HG02642 (cell line): Measurements from ENCODE around the gene MRPL52.
"Not testable (repeated sequence)": the region's sequence is repeated elsewhere in the genome, so short reads cannot be mapped to it uniquely, and the experiment has no call there.

ENCODE experiments used
- ATAC-seq: cut with Tn5 transposase; IDR thresholded peaks from one replicate; pipeline ENCODE4 v1.9.1; 2021; ENCODE audit warnings: mild to moderate bottlenecking; ENCODE audit not compliant: unreplicated experiment, poor library complexity

MRPL52 gene

DNA sequence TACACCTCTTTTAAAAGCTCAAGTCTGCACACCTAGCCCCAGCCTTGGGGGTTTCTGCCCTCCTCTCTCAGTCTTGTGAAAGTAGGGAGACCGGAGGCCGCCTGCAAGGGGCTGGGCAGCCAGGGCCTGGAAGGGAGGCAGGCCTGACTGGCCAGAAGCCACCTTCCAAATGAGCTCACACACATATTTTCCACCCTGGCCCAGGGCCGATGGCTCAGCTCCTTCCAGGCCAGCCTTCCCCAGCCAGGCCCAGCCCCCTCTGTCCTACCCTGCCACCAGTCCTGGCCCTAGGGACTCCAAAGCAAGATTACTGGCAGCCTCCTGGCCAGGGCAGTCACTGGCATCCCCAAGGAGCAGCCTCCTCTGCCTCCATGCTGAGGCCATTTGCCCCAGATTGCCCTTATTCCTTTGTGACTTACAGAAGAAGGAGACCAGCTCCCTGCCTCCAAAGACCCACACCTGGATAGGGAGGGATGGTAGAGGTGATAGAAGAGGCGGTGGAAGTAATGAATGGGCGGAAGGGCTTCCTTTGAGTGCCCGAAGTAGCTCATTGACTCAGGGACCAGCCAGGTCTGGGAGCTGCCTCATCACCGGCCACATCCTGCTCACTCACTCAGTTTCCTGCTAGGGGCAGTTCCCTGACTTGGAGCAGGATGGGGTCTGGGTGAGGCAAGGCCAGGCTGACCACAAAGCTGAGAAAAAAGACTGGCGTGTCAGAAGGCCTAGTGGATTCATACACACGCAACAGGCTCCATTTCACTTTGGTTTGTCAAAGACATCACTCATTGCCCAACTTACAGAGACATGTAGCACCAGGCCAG is 21.5 kb downstream of the MRPL52 start:
- ATAC-seq: no peak

DNA sequence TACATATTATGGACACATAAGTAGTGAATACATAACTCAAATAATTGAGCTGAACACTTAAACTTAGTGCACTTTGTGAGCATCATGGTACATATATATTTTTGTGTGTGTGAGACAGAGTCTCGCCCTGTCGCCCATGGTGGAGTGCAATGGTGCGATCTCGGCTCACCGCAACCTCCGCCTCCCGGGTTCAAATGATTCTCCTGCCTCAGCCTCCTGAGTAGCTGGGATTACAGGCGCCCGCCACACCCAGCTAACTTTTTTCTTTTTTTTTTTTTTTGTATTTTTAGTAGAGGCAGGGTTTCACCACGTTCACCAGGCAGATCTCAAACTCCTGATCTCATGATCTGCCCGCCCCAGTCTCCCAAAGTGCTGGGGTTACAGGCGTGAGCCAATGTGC is 22.5 kb downstream of the MRPL52 start:
- ATAC-seq: not testable (repeated sequence)

DNA sequence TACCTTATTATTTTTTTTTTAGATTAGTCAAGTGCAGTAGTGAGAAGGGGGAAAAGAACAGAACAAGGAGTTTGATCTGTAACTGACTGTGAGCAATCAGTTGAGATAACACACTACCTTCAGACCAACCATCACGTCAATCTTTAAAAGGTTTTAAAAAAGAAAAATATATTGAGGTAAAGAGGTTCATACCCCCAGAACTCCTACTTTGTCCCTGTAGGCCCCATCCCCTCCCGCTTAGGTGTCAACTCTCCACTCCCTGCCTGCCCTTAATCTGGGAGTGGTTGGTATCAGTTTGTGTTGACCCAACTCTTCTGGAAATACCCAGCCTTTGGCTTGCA is 22.9 kb downstream of the MRPL52 start:
- ATAC-seq: no peak

DNA sequence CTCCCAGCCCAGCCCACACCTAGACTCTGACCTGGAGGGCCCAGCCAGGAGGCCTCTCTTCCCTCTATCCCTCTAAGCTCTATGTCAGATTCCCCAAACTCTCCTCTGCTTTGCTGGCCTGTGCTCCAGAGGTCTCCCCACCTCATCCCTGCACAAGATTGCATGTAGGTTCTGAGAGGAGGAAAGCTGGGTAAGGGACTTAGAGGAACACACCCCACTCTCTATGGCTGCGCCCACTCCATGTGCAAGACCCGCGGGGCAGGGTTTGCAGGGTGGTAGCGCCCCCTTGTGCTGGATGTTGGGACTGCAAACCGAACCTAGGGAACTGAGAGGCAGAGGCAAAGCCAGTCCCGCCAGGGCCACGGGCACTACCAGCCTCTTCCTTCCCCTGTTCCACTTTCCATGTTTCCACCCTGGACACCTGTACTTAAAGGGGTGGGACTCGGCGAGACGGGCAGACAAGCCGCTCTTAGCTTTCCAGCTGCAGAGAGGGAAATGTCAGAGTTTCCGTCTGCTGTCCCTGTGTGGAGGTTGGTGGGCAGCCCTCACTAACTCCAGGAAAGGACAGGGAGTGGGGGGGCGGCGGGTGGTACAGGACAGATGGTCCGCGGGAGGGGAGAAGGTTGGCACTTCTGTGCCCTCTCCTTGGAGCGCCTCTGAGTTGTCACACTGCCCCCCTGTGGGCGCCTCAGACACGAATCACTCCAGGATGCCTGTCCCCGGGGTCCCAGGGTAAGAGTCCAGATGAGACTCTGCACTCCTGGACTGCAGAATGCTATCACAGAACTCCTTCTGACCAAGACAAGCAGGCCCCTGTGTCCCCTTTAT is 23.5 kb downstream of the MRPL52 start:
- peak; percentile 73 for ATAC-seq

DNA sequence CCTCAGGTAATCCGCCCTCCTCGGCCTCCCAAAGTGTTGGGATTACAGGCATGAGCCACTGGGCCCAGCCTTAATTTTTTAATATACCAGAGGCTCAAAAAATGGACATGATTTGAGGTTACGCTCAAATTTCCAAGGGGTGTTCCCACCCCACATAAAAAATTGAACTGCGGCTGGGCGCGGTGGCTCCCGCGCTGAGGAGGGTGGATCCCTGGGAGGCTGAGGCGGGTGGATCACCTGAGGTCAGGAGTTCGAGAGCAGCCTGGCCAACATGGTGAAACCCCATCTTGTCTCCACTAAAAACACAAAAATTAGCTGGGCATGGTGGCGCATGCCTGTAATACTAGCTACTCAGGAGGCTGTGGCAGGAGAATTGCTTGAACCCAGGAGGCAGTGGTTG is 24.6 kb downstream of the MRPL52 start:
- ATAC-seq: not testable (repeated sequence)

DNA sequence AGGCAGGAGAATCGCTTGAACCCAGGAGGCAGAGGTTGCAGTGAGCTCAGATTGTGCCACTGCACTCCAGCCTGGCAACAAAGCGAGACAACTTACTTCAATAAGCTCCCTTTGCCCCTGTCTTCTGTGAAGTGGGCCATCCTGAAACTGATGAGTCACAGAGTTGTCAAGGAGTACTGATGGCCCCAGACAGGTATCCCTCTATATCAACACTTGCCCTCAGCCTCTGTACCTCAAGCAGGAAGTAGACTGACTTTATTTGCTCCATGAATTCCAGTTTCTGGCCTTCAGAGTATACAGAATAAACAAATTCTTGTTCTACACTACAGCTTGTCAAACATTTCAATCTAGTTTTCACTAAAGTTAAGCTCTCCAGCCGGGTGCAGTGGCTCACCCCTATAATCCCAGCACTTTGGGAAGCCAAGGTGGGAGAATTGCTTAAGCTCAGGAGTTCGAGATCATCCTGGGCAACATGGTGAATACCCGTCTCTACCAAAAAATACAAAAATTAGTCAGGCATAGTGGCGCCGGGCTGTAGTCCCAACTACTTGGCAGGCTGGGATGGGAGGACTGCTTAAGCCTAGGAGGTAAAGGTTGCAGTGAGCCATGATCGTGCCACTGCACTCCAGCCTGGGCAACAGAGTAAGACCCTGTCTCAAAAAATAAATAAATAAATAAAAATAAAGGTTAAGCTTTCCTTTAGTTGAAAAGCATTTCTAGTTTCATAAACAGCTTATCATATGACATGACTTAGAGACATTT is 25.5 kb downstream of the MRPL52 start:
- no peak for ATAC-seq

DNA sequence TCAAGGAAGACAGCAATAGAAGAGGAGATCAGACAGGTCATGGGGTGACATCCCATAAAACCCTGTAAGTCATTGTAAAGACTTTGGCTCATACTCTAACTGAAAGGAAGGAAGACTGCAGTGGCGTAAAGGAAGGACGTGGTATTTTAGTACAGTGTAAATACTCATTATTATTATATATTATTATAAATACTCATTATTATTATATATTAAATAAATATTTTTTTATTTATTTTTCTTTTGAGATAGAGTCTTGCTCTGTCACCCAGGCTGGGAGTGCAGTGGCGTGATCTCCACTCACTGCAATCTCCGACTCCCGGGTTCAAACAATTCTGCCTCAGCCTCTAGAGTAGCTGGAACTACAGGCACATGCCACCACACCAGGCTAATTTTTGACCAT is 26.7 kb downstream of the MRPL52 start:
- ATAC-seq: no peak

DNA sequence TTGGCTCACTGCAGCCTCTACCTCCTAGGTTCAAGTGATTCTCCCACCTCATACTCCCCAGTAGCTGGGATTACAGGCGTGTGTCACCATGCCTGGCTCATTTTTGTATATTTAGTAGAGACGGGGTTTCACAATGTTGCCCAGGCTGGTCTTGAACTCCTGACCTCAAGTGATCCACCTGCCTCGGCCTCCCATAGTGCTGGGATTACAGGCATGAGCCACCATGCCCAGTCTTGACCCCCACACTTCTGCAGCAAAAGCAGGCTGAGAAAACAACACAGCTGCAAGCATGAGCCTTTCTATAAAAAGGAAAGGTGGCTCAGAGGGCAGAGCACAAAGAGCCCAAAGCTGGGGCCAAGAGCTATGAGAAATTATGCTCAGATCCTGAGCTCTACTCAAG is 30.7 kb downstream of the MRPL52 start:
- ATAC-seq: not testable (repeated sequence)

DNA sequence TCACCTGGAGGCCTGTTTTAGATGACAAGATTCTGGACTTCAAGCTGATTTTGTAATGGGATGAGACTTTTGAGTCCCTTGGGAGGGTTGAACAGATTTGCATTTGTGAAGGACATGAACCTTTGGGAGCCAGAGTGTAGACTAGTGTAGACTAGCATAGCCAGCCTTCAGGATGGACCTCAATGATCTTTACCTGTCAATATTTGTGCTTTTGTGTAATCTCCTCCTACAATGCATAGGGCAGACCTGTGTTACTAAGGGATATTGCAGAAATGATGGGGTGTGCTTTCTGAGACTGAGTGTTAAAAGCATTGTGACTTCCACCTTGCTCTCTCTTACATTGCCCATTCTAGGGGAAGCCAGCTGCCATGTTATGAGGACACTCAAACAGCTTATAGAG is 32.0 kb downstream of the MRPL52 start:
- ATAC-seq: no peak

DNA sequence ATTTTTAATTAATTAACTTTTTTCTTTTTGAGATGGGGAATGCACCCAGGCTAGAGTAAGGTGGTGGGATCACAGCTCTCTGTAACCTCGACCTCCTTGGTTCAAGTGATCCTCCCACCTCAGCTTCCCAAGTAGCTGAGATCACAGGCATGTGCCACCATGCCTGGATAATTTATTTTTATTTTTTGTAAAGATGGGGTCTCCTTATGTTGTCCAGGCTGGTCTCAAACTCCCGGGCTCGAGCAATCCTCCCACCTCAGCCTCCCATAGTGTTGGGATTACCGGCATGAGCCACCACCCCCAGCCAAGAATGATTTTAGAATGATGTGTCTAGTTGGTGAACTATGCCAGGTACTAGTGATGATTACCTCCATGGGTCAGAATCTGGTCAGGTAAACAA is 35.3 kb downstream of the MRPL52 start:
- no peak for ATAC-seq

DNA sequence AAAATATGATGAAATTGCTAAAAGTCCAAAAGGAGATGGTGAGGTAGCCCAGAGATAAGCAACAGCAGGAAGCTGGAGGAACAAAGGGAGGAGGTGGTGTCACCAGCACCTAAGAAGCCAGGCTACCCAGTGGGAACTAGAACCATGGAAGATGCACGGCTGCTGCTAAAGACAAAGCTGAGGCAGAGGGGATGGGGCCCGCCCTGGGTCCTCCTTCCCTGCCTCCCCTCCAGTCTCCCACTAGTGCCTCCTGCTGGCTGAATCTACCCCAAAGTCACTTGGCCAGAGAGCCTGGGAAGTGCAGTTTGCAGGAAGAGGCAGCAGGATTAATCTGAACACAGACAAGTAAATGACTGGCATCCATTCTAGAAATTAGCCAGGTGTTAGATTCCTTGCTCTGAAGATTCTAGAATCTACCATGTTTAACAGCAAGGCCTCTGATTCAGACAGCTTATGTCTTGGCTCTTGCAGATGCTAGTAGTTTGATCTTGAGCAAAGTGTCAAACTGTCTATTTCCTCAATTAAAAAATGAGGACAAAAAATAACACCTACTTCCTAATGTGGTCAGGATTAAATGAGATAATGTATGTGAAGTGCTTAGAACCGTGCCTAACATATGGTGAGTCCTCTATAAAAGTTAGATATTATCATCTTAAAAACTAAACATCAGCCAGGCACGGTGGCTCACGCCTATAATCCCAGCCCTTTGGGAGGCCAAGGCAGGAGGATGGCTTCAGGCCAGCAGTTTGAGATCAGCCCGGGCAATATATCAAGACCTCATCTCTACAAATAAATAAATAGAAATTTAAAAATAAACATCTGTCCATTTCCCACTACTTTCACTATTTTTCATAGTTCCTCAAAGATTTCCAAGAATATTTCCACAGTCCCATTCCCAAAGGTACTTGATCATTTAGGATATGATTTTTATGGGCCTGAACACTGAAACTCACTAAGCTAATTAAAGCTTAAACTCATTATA is 36.0 kb downstream of the MRPL52 start:
- no peak for ATAC-seq

DNA sequence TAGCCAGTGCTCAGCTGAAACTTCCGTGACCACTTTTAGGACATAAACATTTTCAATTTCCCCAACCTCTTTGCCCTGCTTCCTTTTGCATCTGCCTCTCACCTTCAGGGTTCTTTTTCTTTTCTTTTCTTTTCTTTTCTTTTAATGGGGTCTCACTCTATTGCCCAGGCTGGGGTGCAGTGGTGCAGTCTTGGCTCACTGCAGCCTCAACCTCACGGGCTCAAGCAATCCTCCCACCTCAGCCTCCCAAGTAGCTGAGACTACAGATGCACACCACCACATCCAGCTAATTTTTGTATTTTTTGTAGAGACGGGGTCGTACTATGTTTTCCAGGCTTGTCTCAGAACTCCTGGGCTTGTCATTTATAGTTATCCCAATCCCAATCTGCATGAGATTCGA is 37.2 kb downstream of the MRPL52 start:
- no peak for ATAC-seq

DNA sequence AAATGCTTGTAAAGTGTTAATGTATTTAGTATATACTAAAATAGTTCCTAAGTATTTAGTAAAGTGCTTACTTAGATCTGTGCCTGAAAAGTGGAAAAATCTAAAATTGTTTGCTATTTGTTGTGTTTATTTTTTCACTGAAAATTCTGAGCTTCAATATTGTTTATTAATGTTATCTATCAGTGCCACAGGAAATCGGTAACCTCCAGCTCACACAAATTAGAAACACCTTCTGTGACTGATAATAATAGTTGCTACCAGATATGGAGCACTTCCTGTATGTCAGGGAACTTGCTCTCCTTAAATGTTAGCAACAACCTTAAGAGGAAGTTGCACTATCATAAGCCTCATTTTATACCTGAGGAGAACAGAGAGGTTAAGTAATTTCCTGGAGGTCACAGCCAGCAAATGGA is 41.1 kb downstream of the MRPL52 start:
- peak; percentile 22 for ATAC-seq

DNA sequence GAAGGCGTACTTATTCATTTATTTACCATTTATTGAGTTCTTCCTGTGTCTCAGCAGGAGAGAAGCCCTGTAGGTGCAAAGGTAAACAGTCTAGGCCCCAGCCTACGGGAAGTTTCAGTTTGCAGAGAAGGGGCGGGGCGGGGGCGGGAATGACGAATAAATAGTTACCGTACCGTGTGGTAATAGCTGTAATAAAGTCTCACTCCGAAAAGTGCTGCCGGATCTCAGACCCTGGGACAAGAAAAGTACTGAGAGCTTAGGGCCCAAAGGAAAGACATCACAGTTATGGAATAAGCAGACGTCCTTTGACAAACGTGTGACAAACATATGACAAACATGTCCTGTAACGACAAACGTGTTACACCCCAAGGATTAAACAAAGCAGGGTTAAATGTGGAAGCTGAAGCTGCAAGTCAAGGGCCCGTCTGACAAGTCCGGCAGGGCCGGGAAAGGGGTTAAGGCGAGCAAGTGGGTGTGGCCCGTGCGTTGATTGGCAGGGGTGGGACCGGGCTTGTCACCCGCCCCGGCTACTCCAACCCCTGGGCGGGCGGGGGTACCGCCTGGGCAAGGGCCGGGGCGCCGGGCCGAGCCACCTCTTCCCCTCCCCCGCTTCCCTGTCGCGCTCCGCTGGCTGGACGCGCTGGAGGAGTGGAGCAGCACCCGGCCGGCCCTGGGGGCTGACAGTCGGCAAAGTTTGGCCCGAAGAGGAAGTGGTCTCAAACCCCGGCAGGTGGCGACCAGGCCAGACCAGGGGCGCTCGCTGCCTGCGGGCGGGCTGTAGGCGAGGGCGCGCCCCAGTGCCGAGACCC is 41.7 kb downstream of the MRPL52 start, which contains the start of gene LRP10:
Gene LRP10 (plus strand): TSS at position 517 of the 809 bp plus-strand sequence. CDS start 564 bp downstream, outside the sequence.
- peak; percentile 87 for ATAC-seq

DNA sequence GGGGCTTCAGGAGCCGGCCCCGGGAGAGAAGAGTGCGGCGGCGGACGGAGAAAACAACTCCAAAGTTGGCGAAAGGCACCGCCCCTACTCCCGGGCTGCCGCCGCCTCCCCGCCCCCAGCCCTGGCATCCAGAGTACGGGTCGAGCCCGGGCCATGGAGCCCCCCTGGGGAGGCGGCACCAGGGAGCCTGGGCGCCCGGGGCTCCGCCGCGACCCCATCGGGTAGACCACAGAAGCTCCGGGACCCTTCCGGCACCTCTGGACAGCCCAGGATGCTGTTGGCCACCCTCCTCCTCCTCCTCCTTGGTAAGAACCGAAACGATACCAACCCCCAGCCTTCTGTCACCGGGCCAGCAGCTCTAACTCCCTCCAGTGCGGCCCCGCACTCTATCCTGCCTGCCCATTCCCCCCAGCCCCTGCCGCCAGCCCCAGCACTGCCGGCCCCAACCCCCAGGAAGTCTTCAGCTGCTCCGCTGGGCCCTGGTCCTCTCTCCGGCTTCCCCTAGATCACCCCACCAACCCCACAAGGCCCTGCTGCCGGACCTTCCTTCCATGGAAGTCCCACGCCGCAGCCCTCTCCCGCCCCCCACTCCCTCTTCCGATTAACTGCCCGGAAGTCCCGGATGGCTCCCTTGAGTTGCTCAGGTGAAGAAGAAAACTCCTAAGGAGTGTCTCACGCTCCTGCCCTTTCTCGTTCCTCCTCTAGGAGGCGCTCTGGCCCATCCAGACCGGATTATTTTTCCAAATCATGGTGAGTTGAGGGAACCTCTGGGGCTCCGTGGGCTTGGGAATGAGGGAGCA is 42.5 kb downstream of the MRPL52 start:
- ATAC-seq: peak; percentile 26

DNA sequence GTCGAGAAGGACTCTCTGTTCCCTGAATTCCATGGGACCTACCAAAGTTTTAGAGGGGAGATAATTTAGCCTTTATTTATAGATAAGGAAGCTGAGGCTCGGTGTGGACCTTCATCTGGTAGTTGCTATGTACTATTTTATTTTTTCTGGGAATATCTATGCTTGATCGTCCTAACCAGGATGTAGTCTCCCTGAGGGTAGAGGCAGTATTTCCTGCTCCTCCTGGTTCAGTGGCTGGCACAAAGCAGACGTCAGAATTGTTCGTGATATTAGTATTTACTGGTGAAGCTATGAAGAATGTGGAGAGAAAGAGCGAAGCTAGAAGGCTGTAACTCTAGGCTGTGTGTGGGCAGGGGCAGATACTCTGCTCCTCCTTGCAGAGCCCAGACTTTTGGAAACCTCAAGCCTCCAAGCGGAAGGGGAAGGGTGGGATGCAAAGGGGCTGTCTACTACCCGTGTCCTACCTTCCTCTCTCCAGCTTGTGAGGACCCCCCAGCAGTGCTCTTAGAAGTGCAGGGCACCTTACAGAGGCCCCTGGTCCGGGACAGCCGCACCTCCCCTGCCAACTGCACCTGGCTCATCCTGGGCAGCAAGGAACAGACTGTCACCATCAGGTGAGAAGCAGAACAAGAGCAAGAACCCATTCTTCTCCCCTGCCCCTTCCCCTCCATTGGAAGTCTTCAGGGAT is 43.3 kb downstream of the MRPL52 start:
- ATAC-seq: no peak

DNA sequence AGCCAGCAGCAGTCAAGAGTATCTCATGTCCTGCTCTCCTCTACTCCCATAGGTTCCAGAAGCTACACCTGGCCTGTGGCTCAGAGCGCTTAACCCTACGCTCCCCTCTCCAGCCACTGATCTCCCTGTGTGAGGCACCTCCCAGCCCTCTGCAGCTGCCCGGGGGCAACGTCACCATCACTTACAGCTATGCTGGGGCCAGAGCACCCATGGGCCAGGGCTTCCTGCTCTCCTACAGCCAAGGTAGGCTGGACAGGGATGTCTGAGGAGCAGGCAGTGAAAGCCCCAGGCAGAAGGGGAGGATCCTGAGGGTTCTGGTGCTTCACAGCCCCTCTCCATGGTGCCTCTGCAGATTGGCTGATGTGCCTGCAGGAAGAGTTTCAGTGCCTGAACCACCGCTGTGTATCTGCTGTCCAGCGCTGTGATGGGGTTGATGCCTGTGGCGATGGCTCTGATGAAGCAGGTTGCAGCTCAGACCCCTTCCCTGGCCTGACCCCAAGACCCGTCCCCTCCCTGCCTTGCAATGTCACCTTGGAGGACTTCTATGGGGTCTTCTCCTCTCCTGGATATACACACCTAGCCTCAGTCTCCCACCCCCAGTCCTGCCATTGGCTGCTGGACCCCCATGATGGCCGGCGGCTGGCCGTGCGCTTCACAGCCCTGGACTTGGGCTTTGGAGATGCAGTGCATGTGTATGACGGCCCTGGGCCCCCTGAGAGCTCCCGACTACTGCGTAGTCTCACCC is 45.5 kb downstream of the MRPL52 start:
- no peak for ATAC-seq
